GM12892 (cell line): ENCODE results near the gene RACGAP1.

ENCODE experiments used
- POLR2A ChIP-seq: IDR thresholded peaks from 2 replicates; pipeline ENCODE4 v1.6.1; 2011; ENCODE audit warnings: low read depth, low read length, control low read depth
- TAF1 ChIP-seq: IDR thresholded peaks from 2 replicates; pipeline ENCODE4 v1.6.1; 2011; ENCODE audit warnings: low read depth, mild to moderate bottlenecking, control low read depth, low read length, borderline replicate concordance

DNA sequence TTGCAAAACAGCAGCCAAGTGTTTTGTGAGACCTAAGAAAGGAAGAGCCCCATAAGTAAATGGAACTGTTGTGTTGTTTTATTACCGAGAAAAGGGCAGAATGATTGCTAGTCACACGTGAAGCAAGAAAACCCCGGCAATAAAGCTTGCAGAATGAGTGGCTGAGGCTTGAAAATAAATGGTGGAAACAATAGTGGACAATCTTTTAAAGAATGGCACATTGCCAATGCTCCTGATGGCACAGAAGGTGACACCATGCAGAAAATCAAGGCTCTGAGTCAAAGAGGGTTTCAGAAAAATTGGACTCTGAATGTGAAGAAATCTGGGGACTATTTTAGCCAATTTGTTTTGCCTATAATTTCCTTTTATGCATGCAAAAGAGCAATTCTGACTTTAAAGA lies 78.8 kb downstream of the RACGAP1 start:
- TF ChIP-seq TAF1 = no peak
- TF ChIP-seq POLR2A = no peak
